ENCODE measurements around the gene PCSK2. TPM values are rescaled to one million over a fixed set of nuclear protein-coding genes. Genes with fewer than 3 reads are reported as not detected.
A peak's percentile ranks its signal among the peaks of the same experiment; 100 is the strongest.

Gene PCSK2
- total RNA-seq, 1 donor from 2014 or later, result 11.5 TPM

DNA sequence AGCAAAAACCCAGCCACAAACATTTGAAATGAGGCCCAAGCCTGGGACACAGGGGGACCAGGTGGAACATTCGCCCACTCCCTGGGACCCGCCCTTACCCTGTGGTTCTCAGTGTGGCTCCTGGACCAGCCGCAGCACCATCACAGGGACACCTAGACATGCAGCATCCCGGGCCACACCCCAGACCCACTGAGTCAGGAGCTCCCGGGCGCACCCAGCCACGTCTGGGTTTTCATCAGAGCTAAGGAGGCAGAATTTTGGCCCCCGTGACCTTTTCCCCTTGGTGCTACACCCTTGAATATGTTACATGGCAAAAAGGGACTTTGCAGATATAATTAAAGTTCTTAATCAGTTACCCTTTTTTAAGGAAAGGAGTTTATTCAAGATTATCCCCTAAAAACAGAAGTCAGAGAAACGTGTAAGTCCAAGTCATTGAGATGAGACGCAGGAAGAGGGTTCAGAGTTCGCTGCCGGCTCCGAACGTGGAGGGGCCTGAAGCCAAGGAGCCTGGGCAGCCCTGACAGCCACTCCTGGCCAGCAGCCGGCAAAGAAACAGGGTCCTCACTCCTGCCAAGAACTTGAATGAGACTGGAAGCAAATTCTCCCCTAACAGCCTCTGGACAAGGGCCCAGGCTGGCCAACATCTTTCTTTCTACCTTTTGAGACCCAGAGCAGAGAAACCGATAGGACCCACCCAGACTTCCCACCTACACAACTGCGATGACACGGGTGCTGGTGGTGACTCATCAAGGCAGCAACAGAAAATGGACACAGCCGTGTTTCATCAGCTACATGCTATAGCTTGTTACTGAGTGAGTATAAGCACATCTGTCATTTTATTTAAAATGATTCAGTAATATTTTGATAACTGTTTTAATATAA, 279.0 kb downstream of the PCSK2 start:
- no peak overlapping the region for H3K27ac Mint-ChIP-seq
- peaks cover 39% of the 10 kb centered on the region for H3K27me3 Mint-ChIP-seq
- H3K4me1 Mint-ChIP-seq (ENCODE audit: low read depth), result peaks cover 1% of the 10 kb centered on the region
- no peaks in the 10 kb centered on the region for H3K36me3 Mint-ChIP-seq (ENCODE audit: insufficient read depth)
- no peak for DNase-seq (ENCODE audit: low spot score, unreplicated experiment)
- no peaks in the 10 kb centered on the region for H3K9me3 Mint-ChIP-seq (ENCODE audit: low read depth)
- peak overlapping the region; percentile 70 for H3K4me3 Mint-ChIP-seq (ENCODE audit: low read depth)
- TF ChIP-seq, protein P1, sequence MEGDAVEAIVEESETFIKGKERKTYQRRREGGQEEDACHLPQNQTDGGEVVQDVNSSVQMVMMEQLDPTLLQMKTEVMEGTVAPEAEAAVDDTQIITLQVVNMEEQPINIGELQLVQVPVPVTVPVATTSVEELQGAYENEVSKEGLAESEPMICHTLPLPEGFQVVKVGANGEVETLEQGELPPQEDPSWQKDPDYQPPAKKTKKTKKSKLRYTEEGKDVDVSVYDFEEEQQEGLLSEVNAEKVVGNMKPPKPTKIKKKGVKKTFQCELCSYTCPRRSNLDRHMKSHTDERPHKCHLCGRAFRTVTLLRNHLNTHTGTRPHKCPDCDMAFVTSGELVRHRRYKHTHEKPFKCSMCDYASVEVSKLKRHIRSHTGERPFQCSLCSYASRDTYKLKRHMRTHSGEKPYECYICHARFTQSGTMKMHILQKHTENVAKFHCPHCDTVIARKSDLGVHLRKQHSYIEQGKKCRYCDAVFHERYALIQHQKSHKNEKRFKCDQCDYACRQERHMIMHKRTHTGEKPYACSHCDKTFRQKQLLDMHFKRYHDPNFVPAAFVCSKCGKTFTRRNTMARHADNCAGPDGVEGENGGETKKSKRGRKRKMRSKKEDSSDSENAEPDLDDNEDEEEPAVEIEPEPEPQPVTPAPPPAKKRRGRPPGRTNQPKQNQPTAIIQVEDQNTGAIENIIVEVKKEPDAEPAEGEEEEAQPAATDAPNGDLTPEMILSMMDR (IDR thresholded peaks at IDR 0.05; ENCODE audit: unreplicated experiment), result no peak

DNA sequence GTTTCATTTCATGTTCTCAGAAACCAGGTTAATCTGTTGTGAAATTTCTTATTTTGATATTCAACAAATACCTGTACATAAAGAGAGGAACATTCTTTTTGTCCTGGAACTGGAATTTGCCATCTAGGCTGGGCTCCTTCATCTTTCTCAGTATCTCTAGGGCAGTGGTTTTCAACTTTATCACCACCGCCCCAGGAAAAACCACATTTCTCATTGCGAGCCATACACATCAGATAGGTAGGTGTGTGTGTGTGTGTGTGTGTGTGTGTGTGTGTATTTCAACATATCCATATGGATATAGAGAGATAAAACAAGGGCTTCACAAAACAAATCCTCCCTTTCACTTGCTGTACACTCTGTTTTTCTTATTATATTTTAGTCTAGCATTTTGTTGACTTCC, 280.2 kb downstream of the PCSK2 start:
- Mint-ChIP-seq H3K4me3 (ENCODE audit: low read depth) (no peak overlapping the region), H3K27ac (no peak overlapping the region), H3K36me3 (ENCODE audit: insufficient read depth) (no peaks in the 10 kb centered on the region), H3K27me3 (peaks cover 38% of the 10 kb centered on the region), H3K9me3 (ENCODE audit: low read depth) (no peaks in the 10 kb centered on the region), H3K4me1 (ENCODE audit: low read depth) (peaks cover 1% of the 10 kb centered on the region)
- DNase-seq (ENCODE audit: low spot score, unreplicated experiment), result no peak
- TF ChIP-seq, protein P1 (IDR thresholded peaks at IDR 0.05; ENCODE audit: unreplicated experiment), result no peak

DNA sequence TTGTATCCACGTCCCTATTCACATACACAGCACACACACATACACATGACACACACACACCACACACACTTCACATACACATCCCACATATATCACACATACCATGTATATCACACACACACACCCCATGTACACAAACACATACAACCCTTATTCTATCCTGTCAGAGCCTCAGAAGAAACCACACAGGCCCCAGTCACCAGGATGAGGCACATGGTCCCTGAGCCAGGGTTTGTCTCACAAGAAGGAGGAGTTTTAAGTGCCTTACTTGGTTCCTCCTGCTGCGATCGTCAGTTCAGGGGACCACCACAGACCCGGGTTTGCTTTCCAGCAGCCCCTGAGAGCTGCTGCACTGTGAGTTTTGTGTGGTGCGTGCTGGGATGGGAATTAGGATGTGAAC, 280.7 kb downstream of the PCSK2 start:
- peaks cover 1% of the 10 kb centered on the region for H3K4me1 Mint-ChIP-seq (ENCODE audit: low read depth)
- H3K9me3 Mint-ChIP-seq (ENCODE audit: low read depth), result no peaks in the 10 kb centered on the region
- DNase-seq (ENCODE audit: low spot score, unreplicated experiment), result no peak
- no peak overlapping the region for H3K4me3 Mint-ChIP-seq (ENCODE audit: low read depth)
- no peak overlapping the region for H3K27ac Mint-ChIP-seq
- H3K36me3 Mint-ChIP-seq (ENCODE audit: insufficient read depth), result no peaks in the 10 kb centered on the region
- peaks cover 33% of the 10 kb centered on the region for H3K27me3 Mint-ChIP-seq
- TF ChIP-seq, protein P1 (IDR thresholded peaks at IDR 0.05; ENCODE audit: unreplicated experiment), result no peak

DNA sequence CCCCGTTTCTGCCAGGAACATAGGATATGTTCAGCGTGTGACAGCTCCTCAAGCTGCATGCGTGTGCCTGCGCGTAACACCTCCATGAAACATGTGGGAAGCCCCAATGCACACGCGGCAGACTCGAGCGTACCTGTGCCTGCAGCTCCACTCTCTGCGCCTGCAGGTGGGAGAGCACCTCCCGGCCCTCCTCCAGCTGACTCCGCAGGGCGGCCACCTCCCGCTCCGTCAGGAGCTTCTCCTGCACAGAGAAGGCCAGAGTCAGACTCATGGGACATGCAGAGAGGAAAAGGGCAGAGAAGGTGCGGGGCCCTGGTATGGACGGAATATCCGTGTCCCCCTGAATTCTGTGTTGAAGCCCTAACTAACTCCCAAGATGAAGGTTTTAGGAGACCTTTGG, 281.9 kb downstream of the PCSK2 start:
- Mint-ChIP-seq H3K4me1 (ENCODE audit: low read depth) (peaks cover 1% of the 10 kb centered on the region), H3K4me3 (ENCODE audit: low read depth) (no peak overlapping the region), H3K9me3 (ENCODE audit: low read depth) (no peaks in the 10 kb centered on the region), H3K27ac (no peak overlapping the region), H3K27me3 (peaks cover 37% of the 10 kb centered on the region), H3K36me3 (ENCODE audit: insufficient read depth) (no peaks in the 10 kb centered on the region)
- TF ChIP-seq, protein P1 (IDR thresholded peaks at IDR 0.05; ENCODE audit: unreplicated experiment), result no peak
- DNase-seq (ENCODE audit: low spot score, unreplicated experiment), result no peak

DNA sequence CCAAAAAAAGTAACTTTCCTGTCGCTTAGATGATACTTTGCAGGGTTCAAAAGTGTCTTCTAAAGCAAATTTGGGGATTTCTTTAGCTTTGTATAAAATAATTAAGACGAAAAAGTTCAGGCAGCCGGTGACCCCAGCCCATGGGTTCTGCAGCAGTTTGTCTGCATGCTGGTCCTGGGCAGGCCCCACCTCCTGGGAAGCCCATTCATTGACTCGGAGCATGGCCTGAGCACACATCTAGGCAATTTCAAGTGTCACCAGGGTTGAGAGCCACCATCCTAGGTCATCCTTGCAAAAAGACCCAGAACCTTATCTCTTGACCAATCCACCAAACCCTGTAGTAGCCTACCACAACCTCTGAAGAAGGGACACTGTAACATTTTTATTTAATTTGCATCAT, 283.7 kb downstream of the PCSK2 start:
- TF ChIP-seq, protein P1 (IDR thresholded peaks at IDR 0.05; ENCODE audit: unreplicated experiment), result no peak

More for the DNA sequence above, 283.7 kb downstream of the PCSK2 start:
- no peak for DNase-seq (ENCODE audit: low spot score, unreplicated experiment)
- no peaks in the 10 kb centered on the region for H3K36me3 Mint-ChIP-seq (ENCODE audit: insufficient read depth)
- H3K9me3 Mint-ChIP-seq (ENCODE audit: low read depth), result no peaks in the 10 kb centered on the region
- H3K4me3 Mint-ChIP-seq (ENCODE audit: low read depth), result no peak overlapping the region
- H3K27ac Mint-ChIP-seq, result no peak overlapping the region
- H3K27me3 Mint-ChIP-seq, result peaks cover 35% of the 10 kb centered on the region
- H3K4me1 Mint-ChIP-seq (ENCODE audit: low read depth), result peaks cover 2% of the 10 kb centered on the region

Measured in progenitor cell of endocrine pancreas (in vitro differentiated cells).